HCT116 (cell line): ENCODE data around the gene RNF126. TPM values are rescaled to one million over a fixed set of nuclear protein-coding genes. Genes with fewer than 3 reads are reported as not detected.

Experiments
- ATAC-seq: fragments of 200-7000 bp; cut with Tn5 transposase; 2 replicates; pipeline ENCODE4 v1.9.1; 2020; ENCODE audit warnings: mild to moderate bottlenecking, moderate library complexity
- BruUV-seq: library from RNA; stranded (reverse); fragments of 400-500 nt; replicated peaks from 2 replicates; lab custom pipeline; 2021; lab: Mats Ljungman, UMichigan
- CTCF ChIA-PET: fragments of 300-600 bp; sonication (Branson Sonifier 250); formaldehyde crosslinking; loops from one replicate; lab custom pipeline; 2021; ENCODE audit warnings: antibody characterized with exemption; lab: Charles Lee
- POLR2A ChIA-PET: fragments of 300-600, 350-600 bp; sonication (Branson Sonifier 250); formaldehyde crosslinking; loops from one replicate; lab custom pipeline; 2021; ENCODE audit warnings: antibody characterized with exemption; lab: Charles Lee
- RAD21 ChIA-PET, 2 experiments: fragments of 300-600 bp; sonication (Branson Sonifier 250); formaldehyde crosslinking; loops; one replicate each; lab custom pipeline; 2023; ENCODE audit warnings: low total read pairs in 2 of 2; ENCODE audit not compliant: uncharacterized antibody in 2 of 2, unreplicated experiment in 2 of 2, low non-redundant PET in 1 of 2; lab: Charles Lee
- DNase-seq: peaks from one replicate; pipeline ENCODE4 v3.0.0-alpha.2; 2010; ENCODE audit warnings: low read depth, low spot score
- H2AFZ ChIP-seq: fragments of 200-600 bp; shearing (Covaris generic), sonication (generic); 2 replicates; pipeline ENCODE4 v1.6.1; 2017; ENCODE audit warnings: low read depth, mixed run types, mixed read lengths, antibody characterized with exemption, low read length; ENCODE audit not compliant: poor library complexity, severe bottlenecking
- H3K27ac ChIP-seq: 2 replicates; pipeline ENCODE4 v1.5.1; 2012; ENCODE audit warnings: low read depth, low read length
- H3K27me3 ChIP-seq: fragments of 200-600 bp; sonication (generic); 2 replicates; pipeline ENCODE4 v1.6.1; 2016; ENCODE audit warnings: mixed run types, low read length, mixed read lengths; ENCODE audit not compliant: insufficient read depth
- H3K36me3 ChIP-seq, 2 experiments: fragments of 200-500 bp in 1 of 2; fragments of 200-600 bp in 1 of 2; sonication (Bioruptor generic) in 1 of 2; sonication (generic) in 1 of 2; 2 replicates each; pipeline versions ENCODE4 v1.5.1 to v1.6.1; 2014 to 2016; ENCODE audit warnings: low read length in 2 of 2, inconsistent platforms in 1 of 2, mixed read lengths in 1 of 2, mixed run types in 1 of 2; ENCODE audit not compliant: insufficient read depth in 2 of 2, control insufficient read depth in 1 of 2
- H3K4me1 ChIP-seq, 2 experiments: fragments of 200-600 bp in 1 of 2; sonication (generic) in 1 of 2; 2 replicates each; pipeline versions ENCODE4 v1.5.1 to v1.6.1; 2012 to 2017; ENCODE audit warnings: low read length in 2 of 2, inconsistent platforms in 1 of 2, mild to moderate bottlenecking in 1 of 2, mixed read lengths in 1 of 2, mixed run types in 1 of 2, moderate library complexity in 1 of 2; ENCODE audit not compliant: insufficient read depth in 2 of 2, control insufficient read depth in 1 of 2
- H3K4me2 ChIP-seq: fragments of 200-600 bp; sonication (generic); 2 replicates; pipeline ENCODE4 v1.6.1; 2017; ENCODE audit warnings: mixed run types, low read length, mixed read lengths
- H3K4me3 ChIP-seq, 2 experiments: fragments of 200-600 bp in 1 of 2; sonication (generic) in 1 of 2; replicated peaks in 1 of 2; 2 replicates each; pipeline ENCODE4 v1.5.1; 2011 to 2016; ENCODE audit warnings: low read length in 2 of 2, control low read depth in 1 of 2, low read depth in 1 of 2, mild to moderate bottlenecking in 1 of 2, mixed read lengths in 1 of 2, mixed run types in 1 of 2
- H3K79me2 ChIP-seq: fragments of 200-600 bp; sonication (generic); 2 replicates; pipeline ENCODE4 v1.6.1; 2017; ENCODE audit warnings: mild to moderate bottlenecking, mixed run types, low read length, moderate library complexity, mixed read lengths; ENCODE audit not compliant: insufficient read depth
- H3K9ac ChIP-seq: fragments of 200-600 bp; sonication (generic); 2 replicates; pipeline ENCODE4 v1.6.1; 2016; ENCODE audit warnings: low read length, mixed read lengths
- H3K9me2 ChIP-seq: fragments of 200-600 bp; sonication (generic), shearing (Covaris generic); 2 replicates; pipeline ENCODE4 v1.6.1; 2017; ENCODE audit warnings: mixed run types, mild to moderate bottlenecking, moderate library complexity; ENCODE audit not compliant: insufficient read depth
- H3K9me3 ChIP-seq, 2 experiments: fragments of 200-500 bp in 1 of 2; fragments of 200-600 bp in 1 of 2; sonication (Bioruptor generic) in 1 of 2; sonication (generic) in 1 of 2; 2 replicates each; pipeline ENCODE4 v1.6.1; 2014 to 2017; ENCODE audit warnings: low read length in 2 of 2, mixed read lengths in 2 of 2, inconsistent platforms in 1 of 2, low read depth in 1 of 2, mild to moderate bottlenecking in 1 of 2, mixed run types in 1 of 2, moderate library complexity in 1 of 2; ENCODE audit not compliant: control insufficient read depth in 1 of 2, insufficient read depth in 1 of 2
- H4K20me1 ChIP-seq: fragments of 200-600 bp; sonication (generic), shearing (Covaris generic); 2 replicates; pipeline ENCODE4 v1.6.1; 2017; ENCODE audit warnings: mixed run types, mild to moderate bottlenecking, moderate library complexity; ENCODE audit not compliant: insufficient read depth
- CBX3 ChIP-seq: IDR thresholded peaks from 2 replicates; pipeline ENCODE4 v1.6.1; 2012; ENCODE audit warnings: low read depth
- CEBPB ChIP-seq: IDR thresholded peaks from 2 replicates; pipeline ENCODE4 v1.6.1; 2012; ENCODE audit warnings: low read depth
- EGR1 ChIP-seq: IDR thresholded peaks from 2 replicates; pipeline ENCODE4 v1.6.1; 2012; ENCODE audit warnings: low read depth
- EZH2 ChIP-seq: fragments of 200-600 bp; sonication (generic); IDR thresholded peaks from 2 replicates; pipeline ENCODE4 v1.6.1; 2017; ENCODE audit warnings: antibody characterized with exemption, mixed run types
- EZH2phosphoT487 ChIP-seq: fragments of 200-600 bp; IDR thresholded peaks from 2 replicates; pipeline ENCODE4 v1.6.1; 2018; ENCODE audit warnings: antibody characterized with exemption, borderline replicate concordance
- JUND ChIP-seq: IDR thresholded peaks from 2 replicates; pipeline ENCODE4 v1.6.1; 2012
- MAX ChIP-seq: IDR thresholded peaks from 2 replicates; pipeline ENCODE4 v1.6.1; 2012
- POLR2AphosphoS5 ChIP-seq: IDR thresholded peaks from 2 replicates; pipeline ENCODE4 v1.6.1; 2011; ENCODE audit warnings: mild to moderate bottlenecking, low read depth, low read length, moderate library complexity
- RAD21 ChIP-seq: IDR thresholded peaks from 2 replicates; pipeline ENCODE4 v1.6.1; 2012; ENCODE audit warnings: low read depth, mild to moderate bottlenecking
- REST ChIP-seq: IDR thresholded peaks from 2 replicates; pipeline ENCODE4 v1.6.1; 2012; ENCODE audit warnings: low read depth
- SIN3A ChIP-seq: IDR thresholded peaks from 2 replicates; pipeline ENCODE4 v1.6.1; 2012; ENCODE audit warnings: low read depth
- SP1 ChIP-seq: IDR thresholded peaks from 2 replicates; pipeline ENCODE4 v1.6.1; 2012; ENCODE audit warnings: low read depth
- SRF ChIP-seq: IDR thresholded peaks from 2 replicates; pipeline ENCODE4 v1.6.1; 2012; ENCODE audit warnings: low read depth
- TCF7L2 ChIP-seq: IDR thresholded peaks from 2 replicates; pipeline ENCODE4 v1.7.0; 2011; ENCODE audit warnings: borderline replicate concordance, inconsistent platforms; ENCODE audit not compliant: insufficient read depth, insufficient read length; ENCODE audit errors: extremely low read depth
- YY1 ChIP-seq: IDR thresholded peaks from 2 replicates; pipeline ENCODE4 v1.6.1; 2011; ENCODE audit warnings: low read length, low read depth, moderate library complexity, mild to moderate bottlenecking; ENCODE audit not compliant: insufficient replicate concordance; ENCODE audit errors: extremely low read depth
- ZFX ChIP-seq: fragments of 450-650 bp; IDR thresholded peaks from 2 replicates; pipeline ENCODE4 v1.6.1; 2017
- ZNF274 ChIP-seq: fragments of 200-500 bp; sonication (Bioruptor generic); IDR thresholded peaks from 2 replicates; pipeline ENCODE4 v1.6.1; 2014; ENCODE audit warnings: mild to moderate bottlenecking, low read depth, low read length, inconsistent platforms
- intact Hi-C: fragments of 100-400 bp; cut with micrococcal nuclease; formaldehyde crosslinking; loops from 2 replicates; pipeline ENCODE4 v1.10.0; 2022
- total RNA-seq: library from RNA; stranded (reverse); gene quantifications from one replicate; pipeline ENCODE4 v1.2.1, GENCODE V29; 2021; ENCODE audit not compliant: unreplicated experiment
- TF ChIP-seq, protein P1 (sequence below): IDR thresholded peaks from 2 replicates; pipeline ENCODE4 v1.6.1; 2012
- TF ChIP-seq, protein P2 (sequence below), 3 experiments: fragments of 200-600 bp in 1 of 3; sonication (generic) in 1 of 3; IDR thresholded peaks in 2 of 3; conservative IDR thresholded peaks in 1 of 3; 2 replicates each; pipeline ENCODE4 v1.5.1; 2012 to 2017; ENCODE audit warnings: low read depth in 2 of 3, low read length in 2 of 3, antibody characterized with exemption in 1 of 3, borderline replicate concordance in 1 of 3, control low read depth in 1 of 3, mild to moderate bottlenecking in 1 of 3, mixed read lengths in 1 of 3, mixed run types in 1 of 3, moderate library complexity in 1 of 3; ENCODE audit not compliant: insufficient read depth in 1 of 3

RNF126 gene
- total RNA-seq, 1 experiment from 2014 or later, result 93.8 TPM

DNA sequence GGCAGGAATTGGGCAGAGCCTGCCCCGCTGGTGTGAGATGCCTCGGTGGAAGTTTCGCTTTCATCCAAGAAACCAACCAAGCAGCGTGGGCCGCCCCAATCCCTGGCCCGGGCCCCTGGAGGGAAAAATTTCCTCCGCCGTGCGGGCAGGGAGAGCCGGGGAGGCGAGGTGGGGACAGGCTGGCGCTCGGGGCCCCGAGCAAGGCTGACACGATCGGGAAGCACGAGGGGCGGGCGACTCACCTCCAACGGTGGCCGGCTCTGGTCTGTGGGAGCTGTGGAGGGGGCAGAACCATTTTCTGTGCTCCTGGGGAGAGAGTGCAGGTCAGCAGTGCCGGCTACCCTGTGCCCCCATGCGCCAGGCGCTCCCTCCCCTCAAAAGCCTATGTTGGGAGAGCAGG is 11.0 kb downstream of the RNF126 start:
- Histone ChIP-seq H3K9ac (no peak overlapping the region), H3K27ac (no peak overlapping the region), H2AFZ (no peak overlapping the region), H3K9me3 (no peaks in the 10 kb centered on the region), H4K20me1 (no peaks in the 10 kb centered on the region), H3K9me2 (no peaks in the 10 kb centered on the region), H3K4me2 (no peak overlapping the region), H3K4me1 (no peaks in the 10 kb centered on the region), H3K36me3 (peaks cover 11 to 44% of the 10 kb centered on the region in 2 experiments), H3K4me3 (no peak overlapping the region), H3K79me2 (peaks cover 71% of the 10 kb centered on the region), H3K27me3 (no peaks in the 10 kb centered on the region)
- BruUV-seq, result no TSS peak
- ATAC-seq (no peak), DNase-seq (no peak)
- ChIA-PET RAD21 (no interaction called here), CTCF (no interaction called here), POLR2A (no interaction called here)
- TF ChIP-seq, protein P1, sequence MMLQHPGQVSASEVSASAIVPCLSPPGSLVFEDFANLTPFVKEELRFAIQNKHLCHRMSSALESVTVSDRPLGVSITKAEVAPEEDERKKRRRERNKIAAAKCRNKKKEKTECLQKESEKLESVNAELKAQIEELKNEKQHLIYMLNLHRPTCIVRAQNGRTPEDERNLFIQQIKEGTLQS, result no peak
- TF ChIP-seq JUND (no peak), EGR1 (no peak), TCF7L2 (no peak), POLR2AphosphoS5 (no peak), MAX (no peak), YY1 (no peak), EZH2 (no peak), EZH2phosphoT487 (no peak), ZFX (no peak), SP1 (no peak), REST (no peak), SIN3A (no peak), ZNF274 (no peak), CBX3 (no peak), RAD21 (no peak), SRF (no peak), CEBPB (no peak)
- TF ChIP-seq, protein P2, sequence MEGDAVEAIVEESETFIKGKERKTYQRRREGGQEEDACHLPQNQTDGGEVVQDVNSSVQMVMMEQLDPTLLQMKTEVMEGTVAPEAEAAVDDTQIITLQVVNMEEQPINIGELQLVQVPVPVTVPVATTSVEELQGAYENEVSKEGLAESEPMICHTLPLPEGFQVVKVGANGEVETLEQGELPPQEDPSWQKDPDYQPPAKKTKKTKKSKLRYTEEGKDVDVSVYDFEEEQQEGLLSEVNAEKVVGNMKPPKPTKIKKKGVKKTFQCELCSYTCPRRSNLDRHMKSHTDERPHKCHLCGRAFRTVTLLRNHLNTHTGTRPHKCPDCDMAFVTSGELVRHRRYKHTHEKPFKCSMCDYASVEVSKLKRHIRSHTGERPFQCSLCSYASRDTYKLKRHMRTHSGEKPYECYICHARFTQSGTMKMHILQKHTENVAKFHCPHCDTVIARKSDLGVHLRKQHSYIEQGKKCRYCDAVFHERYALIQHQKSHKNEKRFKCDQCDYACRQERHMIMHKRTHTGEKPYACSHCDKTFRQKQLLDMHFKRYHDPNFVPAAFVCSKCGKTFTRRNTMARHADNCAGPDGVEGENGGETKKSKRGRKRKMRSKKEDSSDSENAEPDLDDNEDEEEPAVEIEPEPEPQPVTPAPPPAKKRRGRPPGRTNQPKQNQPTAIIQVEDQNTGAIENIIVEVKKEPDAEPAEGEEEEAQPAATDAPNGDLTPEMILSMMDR (IDR thresholded peaks at IDR 0.05 in 2 of 3, conservative IDR thresholded peaks at IDR 0.05 in 1 of 3; ENCODE audit: borderline replicate concordance in 1 of 3, insufficient read depth in 1 of 3, low read depth in 2 of 3, low read length in 2 of 3), result no peak
- intact Hi-C loops, result no loop called here
